HS-27A (cell line): ENCODE measurements around the gene SCAPER.

ENCODE experiments used
- DNase-seq: peaks from one replicate; pipeline ENCODE4 v3.0.0-alpha.2; 2012; ENCODE audit warnings: low read depth, missing footprints

SCAPER gene, protein sequence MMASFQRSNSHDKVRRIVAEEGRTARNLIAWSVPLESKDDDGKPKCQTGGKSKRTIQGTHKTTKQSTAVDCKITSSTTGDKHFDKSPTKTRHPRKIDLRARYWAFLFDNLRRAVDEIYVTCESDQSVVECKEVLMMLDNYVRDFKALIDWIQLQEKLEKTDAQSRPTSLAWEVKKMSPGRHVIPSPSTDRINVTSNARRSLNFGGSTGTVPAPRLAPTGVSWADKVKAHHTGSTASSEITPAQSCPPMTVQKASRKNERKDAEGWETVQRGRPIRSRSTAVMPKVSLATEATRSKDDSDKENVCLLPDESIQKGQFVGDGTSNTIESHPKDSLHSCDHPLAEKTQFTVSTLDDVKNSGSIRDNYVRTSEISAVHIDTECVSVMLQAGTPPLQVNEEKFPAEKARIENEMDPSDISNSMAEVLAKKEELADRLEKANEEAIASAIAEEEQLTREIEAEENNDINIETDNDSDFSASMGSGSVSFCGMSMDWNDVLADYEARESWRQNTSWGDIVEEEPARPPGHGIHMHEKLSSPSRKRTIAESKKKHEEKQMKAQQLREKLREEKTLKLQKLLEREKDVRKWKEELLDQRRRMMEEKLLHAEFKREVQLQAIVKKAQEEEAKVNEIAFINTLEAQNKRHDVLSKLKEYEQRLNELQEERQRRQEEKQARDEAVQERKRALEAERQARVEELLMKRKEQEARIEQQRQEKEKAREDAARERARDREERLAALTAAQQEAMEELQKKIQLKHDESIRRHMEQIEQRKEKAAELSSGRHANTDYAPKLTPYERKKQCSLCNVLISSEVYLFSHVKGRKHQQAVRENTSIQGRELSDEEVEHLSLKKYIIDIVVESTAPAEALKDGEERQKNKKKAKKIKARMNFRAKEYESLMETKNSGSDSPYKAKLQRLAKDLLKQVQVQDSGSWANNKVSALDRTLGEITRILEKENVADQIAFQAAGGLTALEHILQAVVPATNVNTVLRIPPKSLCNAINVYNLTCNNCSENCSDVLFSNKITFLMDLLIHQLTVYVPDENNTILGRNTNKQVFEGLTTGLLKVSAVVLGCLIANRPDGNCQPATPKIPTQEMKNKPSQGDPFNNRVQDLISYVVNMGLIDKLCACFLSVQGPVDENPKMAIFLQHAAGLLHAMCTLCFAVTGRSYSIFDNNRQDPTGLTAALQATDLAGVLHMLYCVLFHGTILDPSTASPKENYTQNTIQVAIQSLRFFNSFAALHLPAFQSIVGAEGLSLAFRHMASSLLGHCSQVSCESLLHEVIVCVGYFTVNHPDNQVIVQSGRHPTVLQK (N-terminal part only)

DNA sequence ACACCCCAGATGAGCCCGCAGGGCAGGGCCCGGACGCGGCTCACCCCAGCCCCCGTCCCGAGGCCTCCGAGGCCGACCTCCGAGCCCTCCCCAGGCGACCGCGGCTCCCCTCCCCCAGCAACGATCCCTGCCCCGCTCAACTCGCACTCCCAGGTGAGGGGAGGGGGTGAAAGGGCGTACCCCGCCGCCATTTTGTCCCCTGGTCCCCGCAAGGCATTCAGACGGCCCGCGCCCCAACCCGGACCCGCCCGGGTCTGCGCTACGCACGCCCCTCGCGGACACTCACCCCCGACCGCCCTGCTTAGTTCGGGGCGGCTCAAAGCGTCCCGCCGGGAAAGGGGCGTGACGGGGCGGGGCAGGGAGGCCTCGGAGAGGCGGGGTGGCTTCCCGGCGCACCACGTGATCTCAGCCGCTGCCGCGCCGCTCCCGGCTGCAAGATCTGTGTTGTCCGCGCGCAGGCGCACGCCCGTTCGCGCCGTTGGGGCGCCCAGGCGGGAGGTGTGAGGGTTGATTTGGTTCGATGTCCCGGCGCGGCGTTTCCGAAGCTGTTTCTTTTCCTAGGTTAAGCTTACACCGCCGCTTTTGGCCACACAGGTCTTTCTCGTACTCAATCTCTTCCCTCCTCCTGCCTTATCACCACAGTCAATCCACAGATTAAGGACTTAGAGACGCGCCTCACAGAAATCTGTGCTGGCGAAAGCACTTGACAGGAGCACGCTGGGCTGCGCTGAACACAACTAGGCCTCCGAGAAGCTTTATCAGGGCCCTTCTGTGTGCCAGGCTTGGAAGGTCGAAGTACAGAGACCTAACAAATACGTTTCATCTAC, at the start of gene SCAPER:
SCAPER (minus strand) TSS at position 328 of the 827 bp plus-strand sequence. CDS start 21,523 bp downstream, outside the sequence.
- DNase-seq, result peak; percentile 73

DNA sequence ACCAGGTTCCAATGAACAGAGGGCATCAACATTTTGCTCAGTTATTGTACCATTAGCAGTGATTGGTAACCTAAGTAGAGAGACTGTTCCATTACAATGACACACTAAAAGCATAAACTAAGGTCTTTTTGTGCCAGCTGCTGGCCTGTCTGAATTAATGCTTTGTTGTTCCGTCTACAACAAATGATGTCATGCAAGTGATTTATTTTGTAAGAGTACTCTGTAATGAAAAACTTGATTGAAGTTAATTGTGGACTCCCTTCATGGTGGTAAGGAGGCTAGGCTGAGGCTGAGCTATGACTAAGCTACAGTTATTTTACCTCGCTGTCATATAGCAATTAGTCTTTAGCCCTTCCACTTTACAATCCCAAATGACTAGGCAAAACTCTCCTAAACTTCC, 49.6 kb upstream of the SCAPER start:
- no peak for DNase-seq

DNA sequence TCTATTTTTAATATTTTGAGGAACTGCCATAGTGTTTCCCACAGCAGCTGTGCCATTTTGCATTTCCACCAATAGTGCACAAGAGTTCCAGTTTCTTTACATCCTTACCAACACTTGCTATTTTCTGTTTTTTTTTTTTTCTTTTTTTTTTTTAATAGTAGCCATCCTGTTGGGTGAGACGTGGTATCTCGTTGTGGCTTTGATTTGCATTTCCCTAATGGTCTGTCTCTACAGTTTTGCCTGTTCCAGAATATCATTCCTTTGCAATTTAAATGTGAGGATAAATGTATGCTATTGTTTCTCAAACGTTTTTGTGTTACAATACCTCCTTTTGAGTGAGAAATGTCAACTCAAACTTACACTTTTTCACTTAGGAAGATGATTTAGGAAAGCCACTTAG, 48.8 kb upstream of the SCAPER start:
- no peak for DNase-seq

DNA sequence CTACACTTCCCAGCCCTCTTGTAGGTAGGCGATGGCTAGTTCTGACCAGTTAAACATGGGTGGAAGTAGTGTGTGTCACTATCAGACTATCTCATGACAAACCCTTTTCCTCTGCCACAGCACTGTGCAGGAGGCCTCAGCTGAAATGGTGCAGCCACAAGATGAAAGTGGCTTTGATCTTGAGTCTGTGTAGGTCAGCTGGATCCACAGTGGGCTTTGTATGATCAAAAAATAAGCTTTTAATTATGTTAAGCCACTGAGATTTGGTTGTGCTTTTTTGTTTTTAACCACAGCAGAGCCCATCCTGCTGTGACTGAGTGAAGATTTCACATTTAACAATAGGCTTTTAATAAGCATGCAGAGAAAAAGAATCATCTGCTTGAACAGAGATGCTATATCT, 46.1 kb upstream of the SCAPER start:
- no peak for DNase-seq

DNA sequence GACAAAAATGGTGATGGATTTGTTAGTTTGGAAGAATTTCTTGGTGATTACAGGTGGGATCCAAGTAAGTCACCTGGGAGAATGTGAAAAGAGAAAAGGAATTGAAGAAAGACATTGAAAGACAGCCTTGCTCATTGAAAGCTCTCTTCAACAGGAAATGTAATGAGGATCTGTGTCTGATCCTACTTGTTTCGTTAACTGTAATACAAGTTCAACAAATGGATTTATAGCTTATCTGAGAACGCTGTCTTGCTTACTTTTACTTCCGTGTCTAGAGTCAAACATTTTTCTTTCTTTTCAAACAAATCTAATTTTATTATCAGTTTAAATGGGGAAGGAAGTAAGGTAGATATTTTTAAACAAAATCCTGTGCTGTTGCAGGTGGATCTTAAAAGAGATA, 42.3 kb upstream of the SCAPER start:
- no peak for DNase-seq

DNA sequence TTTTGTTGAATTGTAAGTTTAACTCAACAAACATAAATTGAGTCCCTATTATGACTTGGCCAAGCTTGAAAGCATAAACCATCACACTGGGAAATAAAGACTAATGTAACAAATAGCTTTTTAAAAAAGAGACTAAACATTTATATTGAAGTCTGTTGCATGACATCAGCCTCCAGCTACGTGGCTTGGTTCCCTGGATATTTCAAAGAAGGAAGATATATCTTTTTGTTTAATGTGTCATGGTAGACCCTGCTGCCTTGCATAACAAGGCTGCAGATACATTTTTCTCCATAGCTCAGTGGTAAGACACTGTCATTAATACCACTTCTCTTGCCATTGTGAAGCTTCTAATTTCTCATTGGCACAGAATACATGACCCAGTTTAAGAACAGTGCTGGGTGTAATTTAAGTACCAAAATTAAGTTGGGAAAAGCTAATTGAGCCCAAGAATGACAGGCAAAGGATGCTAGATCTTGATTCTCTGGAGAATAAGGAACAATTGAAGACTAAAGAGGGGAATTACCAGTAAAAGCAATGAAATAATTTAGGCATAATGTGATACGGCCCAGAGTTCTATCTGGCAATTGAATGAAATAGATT, 40.5 kb upstream of the SCAPER start:
- DNase-seq, result no peak

DNA sequence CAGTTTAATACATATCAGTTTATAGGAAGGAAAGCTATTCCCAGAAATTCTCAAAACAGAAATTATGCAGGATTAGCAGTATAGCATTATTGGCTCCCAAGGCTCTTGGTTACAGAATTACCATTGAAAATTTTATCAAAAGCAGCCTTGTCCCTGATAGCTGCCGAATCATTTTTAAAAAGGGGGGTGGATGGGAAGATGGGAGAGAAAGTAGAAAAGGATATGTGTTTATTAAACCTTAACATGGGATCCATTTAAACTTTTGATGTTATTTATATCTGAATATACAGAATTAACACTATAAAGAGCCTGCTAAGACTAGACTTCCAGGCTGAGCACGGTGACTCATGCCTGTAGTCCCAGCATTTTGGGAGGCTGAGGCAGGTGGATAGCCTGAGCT, 37.2 kb upstream of the SCAPER start:
- DNase-seq, result no peak

DNA sequence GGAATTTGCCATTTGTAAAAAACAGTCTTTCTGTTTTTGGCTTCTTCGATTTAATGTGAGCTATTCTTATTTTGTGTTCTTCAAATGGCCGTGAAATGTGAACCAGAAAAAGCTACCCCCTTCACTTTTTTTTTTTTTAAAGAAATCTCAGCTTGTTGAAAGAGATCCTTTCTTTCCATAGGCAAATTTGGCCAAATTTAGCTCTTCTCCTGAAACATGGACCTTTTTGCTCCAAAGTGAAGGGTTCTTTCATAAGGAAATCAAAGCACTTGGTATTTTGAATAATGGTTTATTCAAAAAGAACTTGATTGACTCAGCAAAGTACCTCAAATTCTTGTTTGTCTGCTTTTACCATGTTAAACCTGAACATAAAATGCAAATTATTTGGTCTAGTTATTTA, 36.5 kb upstream of the SCAPER start:
- no peak for DNase-seq

DNA sequence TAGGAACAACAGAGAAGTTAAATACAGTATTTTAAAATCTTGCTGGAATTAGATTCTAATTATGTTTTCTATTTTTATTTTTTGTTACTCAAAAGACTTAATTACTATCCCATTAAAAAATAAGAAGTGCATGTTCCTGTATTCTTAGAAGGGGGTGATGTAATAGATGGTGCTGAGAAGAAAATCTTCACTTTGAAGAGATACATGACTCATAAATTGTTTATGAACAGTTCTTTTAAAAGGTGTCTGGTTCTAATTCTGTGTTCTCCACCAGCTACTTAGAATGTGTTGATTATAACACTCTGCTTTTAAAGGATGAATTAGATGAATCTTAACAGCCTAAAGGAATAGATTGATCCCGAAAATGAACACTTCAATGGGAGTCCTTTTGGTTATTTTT, 34.6 kb upstream of the SCAPER start:
- DNase-seq, result no peak

DNA sequence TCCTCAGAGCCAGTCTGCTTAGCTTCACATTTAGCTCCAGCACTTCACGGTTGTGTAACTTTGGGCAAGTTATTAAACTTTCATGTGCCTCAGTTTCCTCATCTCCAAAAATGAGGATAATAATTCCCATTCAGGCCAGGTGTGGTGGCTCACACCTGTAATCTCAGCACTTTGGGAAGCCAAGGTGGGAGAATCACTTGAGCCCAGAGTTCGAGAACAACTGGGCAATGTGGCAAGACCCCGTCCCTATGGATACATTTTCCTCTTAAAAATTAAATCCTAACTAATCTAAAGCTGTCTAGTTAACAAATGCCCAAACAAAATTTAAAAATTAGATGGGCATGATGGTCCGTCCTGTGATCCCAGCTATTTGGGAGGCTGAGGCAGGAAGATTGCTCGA, 33.6 kb upstream of the SCAPER start:
- no peak for DNase-seq

DNA sequence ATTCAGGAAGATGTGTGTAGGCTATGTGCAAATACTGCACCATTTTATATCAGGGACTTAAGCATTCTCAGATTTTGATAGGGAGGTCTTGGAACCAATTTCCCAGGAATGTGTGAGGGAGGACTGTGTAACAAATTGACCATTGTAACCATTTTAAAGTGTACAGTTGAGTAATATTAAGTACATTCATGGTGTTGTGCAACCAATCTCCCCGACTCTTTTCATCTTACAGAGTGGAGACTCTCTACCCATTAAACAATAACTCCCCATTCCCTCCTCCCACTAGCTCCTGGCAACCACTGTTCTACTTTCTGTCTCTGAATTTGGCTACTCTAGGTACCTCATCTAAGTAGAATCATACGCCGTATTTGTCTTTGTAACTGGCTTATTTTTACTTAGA, 31.5 kb upstream of the SCAPER start:
- DNase-seq, result no peak

DNA sequence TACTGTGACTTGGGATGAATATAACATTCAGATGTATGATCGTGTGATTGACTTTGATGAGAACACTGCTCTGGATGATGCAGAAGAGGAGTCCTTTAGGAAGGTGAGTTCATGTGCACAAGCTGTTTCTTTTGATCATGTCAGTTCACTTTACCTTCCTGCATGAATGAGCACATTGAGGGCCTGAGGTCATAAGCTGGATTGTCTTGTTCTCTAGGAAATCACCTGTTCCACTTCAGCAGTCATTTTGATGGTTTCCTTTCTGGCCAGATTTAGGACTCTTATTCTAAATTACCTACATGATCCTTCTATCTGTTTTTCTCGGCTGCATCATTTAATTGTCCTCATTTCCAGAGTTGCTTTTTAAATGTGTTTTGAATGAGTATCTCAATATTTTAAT, 30.5 kb upstream of the SCAPER start:
- no peak for DNase-seq

DNA sequence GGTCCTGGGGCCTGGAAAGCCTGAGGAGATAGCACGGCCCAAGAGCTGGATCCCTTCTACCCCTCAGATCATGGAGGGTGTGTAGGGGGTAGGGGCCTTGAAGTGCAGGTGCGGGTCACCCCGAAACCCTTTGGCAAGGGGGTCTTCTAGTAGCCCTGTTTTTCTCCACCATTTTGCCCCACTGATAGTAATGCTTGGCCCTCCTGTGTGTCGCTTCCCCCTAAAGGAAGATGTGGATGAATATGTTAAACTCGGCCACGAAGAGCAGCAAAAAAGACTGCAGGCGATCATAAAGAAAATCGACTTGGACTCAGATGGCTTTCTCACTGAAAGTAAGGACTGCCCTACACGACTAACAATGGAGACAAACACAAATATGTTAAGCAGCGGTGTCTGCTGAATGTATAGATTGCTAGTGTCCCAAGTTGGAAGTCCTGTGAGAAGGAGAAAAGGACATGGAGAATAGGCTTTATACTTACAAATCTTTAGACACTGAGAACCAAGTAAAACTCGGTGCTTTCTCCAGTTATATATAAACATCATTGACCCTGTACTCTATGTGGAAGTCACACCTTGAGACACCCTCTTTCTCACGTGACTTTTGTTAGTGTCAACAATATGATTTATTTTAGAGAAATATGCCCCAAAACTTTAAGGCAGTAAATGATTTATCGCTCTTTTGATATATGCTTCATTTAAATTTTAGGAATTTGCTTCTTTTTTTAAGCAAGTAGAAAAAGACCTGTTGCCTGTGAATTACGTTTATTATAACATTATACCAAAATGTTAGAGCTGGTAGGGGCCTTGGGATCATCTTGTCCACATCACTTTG, 27.2 kb upstream of the SCAPER start:
- DNase-seq, result no peak

DNA sequence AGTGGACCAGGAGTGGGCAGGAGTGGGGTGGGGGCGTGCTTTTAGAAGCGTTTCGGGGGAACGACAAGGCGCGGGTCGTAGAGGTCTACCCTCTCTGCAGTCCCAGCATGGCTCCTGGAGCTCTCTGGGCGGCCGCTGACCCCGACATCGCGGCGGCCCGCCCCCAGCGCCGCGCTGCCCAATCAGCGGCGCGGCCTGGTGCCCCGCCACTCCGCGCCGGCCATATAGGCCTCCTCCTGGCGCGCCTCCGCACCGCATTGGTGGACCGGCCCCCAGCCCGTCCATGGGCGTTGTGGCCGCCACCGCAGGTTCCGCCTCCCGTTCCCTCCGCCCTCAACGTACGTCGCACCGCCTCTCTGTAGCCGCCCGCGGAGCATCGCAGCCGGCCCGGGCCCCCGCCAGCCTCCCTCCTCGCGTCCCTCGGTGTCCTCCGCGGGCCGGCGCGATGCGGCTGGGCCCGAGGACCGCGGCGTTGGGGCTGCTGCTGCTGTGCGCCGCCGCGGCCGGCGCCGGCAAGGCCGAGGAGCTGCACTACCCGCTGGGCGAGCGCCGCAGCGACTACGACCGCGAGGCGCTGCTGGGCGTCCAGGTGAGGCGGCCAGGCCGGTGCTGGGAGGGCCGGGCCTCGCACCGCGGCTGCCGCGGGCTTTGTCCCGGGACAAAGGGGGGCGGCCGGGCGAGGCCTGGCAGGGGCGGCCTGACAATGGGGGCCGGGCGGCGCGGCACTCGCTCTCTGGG, 26.4 kb upstream of the SCAPER start, which contains the start of gene RCN2:
RCN2 (plus strand) TSS at position 353 of the 738 bp plus-strand sequence; CDS start at position 446, 93 bp downstream.
- peak; percentile 86 for DNase-seq

DNA sequence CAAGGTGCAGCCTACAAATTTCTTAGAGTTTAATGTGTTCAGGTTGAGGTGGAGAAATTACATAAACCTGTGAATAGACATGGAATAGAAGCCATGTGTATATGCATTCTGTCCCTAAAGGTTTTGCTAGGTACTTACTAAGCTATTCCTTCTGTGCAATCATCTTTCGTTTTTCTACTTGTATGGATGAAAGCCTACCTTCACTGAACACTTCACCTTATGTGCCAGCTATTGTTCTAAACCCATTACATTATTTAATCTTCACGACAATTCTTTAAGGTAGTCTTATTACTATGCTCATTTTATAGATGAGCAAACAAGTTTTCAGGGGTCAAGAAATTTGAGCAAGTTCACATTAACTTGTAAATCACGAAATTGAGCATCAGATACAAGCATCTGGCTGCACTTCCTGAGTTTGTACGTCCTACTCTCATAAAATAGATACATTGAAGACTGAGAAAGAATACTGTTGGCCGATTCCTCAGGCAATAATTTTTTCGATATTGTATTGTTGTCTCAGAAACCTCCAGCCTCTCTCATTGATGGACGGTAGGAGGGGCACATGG, 25.8 kb upstream of the SCAPER start:
- DNase-seq, result no peak

DNA sequence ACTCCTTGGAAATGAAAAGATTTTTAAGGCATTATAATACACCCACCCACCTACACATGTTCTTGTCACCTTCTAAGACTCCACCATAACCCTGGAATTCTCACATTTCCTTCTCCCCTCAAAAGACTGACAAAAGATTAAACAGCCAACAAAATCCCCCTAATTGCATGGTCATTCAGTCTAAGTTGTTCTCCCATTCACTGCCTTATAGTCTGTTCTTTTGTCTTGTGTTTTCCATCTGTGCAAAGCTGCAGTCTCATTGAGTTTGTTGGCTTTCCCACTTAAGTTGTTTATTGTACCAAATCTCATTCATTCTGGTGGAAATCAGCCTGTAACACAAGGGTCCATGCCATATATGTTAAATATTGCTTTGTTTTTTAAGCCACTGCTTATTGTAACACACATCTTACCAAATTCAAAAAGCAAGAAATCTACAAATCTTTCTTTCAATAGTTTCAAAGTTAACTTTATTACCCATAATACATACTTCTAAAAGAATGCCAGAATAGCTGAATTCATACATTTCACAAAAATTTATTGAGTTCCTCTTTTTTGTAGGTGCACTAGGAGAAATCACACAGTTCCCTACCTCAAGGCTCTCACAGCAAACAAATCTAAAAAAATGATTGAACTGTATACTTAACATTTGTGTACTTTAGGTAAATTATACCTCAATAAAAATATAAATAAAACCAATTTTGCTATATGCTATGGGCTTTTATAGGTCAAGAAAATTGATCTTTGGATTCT, 24.0 kb upstream of the SCAPER start:
- no peak for DNase-seq

DNA sequence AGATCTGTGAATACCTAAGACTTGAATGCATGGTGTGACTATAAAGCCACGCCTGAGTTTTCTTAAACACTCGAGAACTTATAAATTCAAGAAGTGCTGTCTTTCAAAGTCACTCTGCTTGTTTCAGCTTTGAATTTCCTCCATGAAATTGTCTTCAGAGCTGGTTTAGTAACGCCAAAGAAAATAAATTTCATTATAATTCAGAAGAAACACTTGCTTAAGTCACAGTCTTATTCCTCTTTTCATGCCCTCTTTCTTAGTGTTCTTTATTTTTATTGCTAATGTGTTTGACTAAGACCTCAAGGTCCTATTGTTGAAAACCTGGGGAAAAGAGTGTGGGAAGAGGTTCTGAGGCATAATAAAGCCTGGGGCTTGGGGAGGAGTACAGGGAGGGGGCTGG, 23.1 kb upstream of the SCAPER start:
- no peak for DNase-seq

DNA sequence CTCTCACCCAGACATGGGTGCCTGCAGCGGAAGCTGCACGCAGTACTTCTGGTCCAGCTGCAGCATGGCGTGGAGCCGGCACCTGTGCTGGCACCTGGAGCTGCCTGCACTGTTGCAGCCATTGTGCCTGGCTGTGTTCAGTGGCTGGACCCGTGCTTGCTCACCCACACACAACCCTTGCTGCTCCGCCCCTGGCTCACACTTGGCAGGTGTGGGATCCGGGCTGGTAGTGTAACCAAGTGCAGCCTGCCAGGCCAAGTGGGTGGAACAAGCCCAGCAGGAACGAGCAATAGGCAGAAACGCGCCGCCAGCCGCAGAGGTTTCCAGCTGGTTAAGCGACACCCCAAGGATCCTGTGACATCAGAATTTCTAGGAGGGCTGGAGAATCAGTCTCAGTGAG, 11.2 kb upstream of the SCAPER start:
- no peak for DNase-seq
